ENCODE data around the gene VOPP1.

Gene VOPP1

GRCh38 chr7:55553024-55553345 is 19.3 kb downstream of the VOPP1 start:
- DNase-seq, result no peak

- DNase-seq, result no peak
Measured at GRCh38 chr7:55552320-55553023, 19.8 kb downstream of the VOPP1 start.

GRCh38 chr7:55550841-55551537 is 21.3 kb downstream of the VOPP1 start:
- no peak for DNase-seq

GRCh38 chr7:55550010-55550663 is 22.2 kb downstream of the VOPP1 start:
- no peak for DNase-seq

- DNase-seq, result no peak
Measured at GRCh38 chr7:55549457-55549856, 22.8 kb downstream of the VOPP1 start.

- DNase-seq, result no peak
Measured at GRCh38 chr7:55548295-55548731, 24.0 kb downstream of the VOPP1 start.

GRCh38 chr7:55546814-55547213 is 25.5 kb downstream of the VOPP1 start:
- DNase-seq, result peak; percentile 45

- DNase-seq, result no peak
Measured at GRCh38 chr7:55545496-55545895, 26.8 kb downstream of the VOPP1 start.

GRCh38 chr7:55540226-55540858 is 32.0 kb downstream of the VOPP1 start:
- DNase-seq, result no peak

- DNase-seq, result no peak
Measured at GRCh38 chr7:55539380-55539779, 32.9 kb downstream of the VOPP1 start.

GRCh38 chr7:55538538-55538937 is 33.8 kb downstream of the VOPP1 start:
- no peak for DNase-seq

- no peak for DNase-seq
Measured at GRCh38 chr7:55537458-55537990, 34.8 kb downstream of the VOPP1 start.

GRCh38 chr7:55536619-55537457 is 35.5 kb downstream of the VOPP1 start:
- DNase-seq, result no peak

GRCh38 chr7:55535617-55536016 is 36.7 kb downstream of the VOPP1 start:
- DNase-seq, result no peak

- no peak for DNase-seq
Measured at GRCh38 chr7:55534916-55535590, 37.2 kb downstream of the VOPP1 start.

- no peak for DNase-seq
Measured at GRCh38 chr7:55534262-55534915, 37.9 kb downstream of the VOPP1 start.

- no peak for DNase-seq
Measured at GRCh38 chr7:55533729-55534080, 38.6 kb downstream of the VOPP1 start.

GRCh38 chr7:55533050-55533728 is 39.1 kb downstream of the VOPP1 start:
- no peak for DNase-seq

- no peak for DNase-seq
Measured at GRCh38 chr7:55532150-55532917, 40.0 kb downstream of the VOPP1 start.

GRCh38 chr7:55531536-55531935 is 40.8 kb downstream of the VOPP1 start:
- DNase-seq, result no peak

Measured in DMS79 (cell line).